Measurements from ENCODE around the gene PI4K2B. TPM values are rescaled to one million over a fixed set of nuclear protein-coding genes. Genes with fewer than 3 reads are reported as not detected.

Gene PI4K2B
- total and polyA plus RNA-seq, 2 of the 13 experiments (the other 11 are each of a cell fraction or from before 2014, with no cell fraction given): 6.9 to 25.8 TPM

- no peak overlapping the region for H2AFZ ChIP-seq (ENCODE audit: low read length)
- TF ChIP-seq XRCC5 (optimal IDR thresholded peaks at IDR 0.05; ENCODE audit: low read length): no peak
- TF ChIP-seq ZNF333 (CRISPR knock-in tag; IDR thresholded peaks at IDR 0.05; ENCODE audit: borderline replicate concordance): no peak
- peak; percentile 34; the same call in 1 of the 2 replicates for TF ChIP-seq HNF4A (CRISPR knock-in tag; IDR thresholded peaks at IDR 0.05)
- TF ChIP-seq ZNF644 (CRISPR knock-in tag; IDR thresholded peaks at IDR 0.05; ENCODE audit: low read depth): 0 out of 2 replicates have a peak, but pooled peaks have one; percentile 14
- no peak for TF ChIP-seq DDIT3 (CRISPR knock-in tag; IDR thresholded peaks at IDR 0.05)
- no peak for TF ChIP-seq ZNF761 (CRISPR knock-in tag; conservative IDR thresholded peaks at IDR 0.05)
- no peak for TF ChIP-seq ZBTB8A (CRISPR knock-in tag; IDR thresholded peaks at IDR 0.05; ENCODE audit: borderline replicate concordance, low read depth)
- no peak for TF ChIP-seq ZNF34 (CRISPR knock-in tag; IDR thresholded peaks at IDR 0.05; ENCODE audit: borderline replicate concordance)
- peak; percentile 18; the same call in 1 of the 2 replicates for TF ChIP-seq SALL1 (CRISPR knock-in tag; IDR thresholded peaks at IDR 0.05)
- TF ChIP-seq RARA (CRISPR knock-in tag; IDR thresholded peaks at IDR 0.05): no peak
- no peak for TF ChIP-seq HDAC2 (CRISPR knock-in tag; IDR thresholded peaks at IDR 0.05)
- TF ChIP-seq MXD3 (CRISPR knock-in tag; IDR thresholded peaks at IDR 0.05): no peak
- no peak for TF ChIP-seq HOXA9 (CRISPR knock-in tag; IDR thresholded peaks at IDR 0.05; ENCODE audit: borderline replicate concordance)
- peak; percentile 97 for TF ChIP-seq ZNF770 (CRISPR knock-in tag; IDR thresholded peaks at IDR 0.05)
- TF ChIP-seq MBD4 (IDR thresholded peaks at IDR 0.05; ENCODE audit: borderline replicate concordance, low read length): no peak
- TF ChIP-seq BCLAF1 (IDR thresholded peaks at IDR 0.05): no peak
- no peak for TF ChIP-seq HMGA1 (CRISPR knock-in tag; conservative IDR thresholded peaks at IDR 0.05)
- TF ChIP-seq ZMYM4 (CRISPR knock-in tag; IDR thresholded peaks at IDR 0.05): 0 out of 2 replicates have a peak, but pooled peaks have one; percentile 30
- TF ChIP-seq ZNF136 (CRISPR knock-in tag; IDR thresholded peaks at IDR 0.05; ENCODE audit: low read depth): no peak
- TF ChIP-seq CEBPG (CRISPR knock-in tag; IDR thresholded peaks at IDR 0.05): 0 out of 2 replicates have a peak, but pooled peaks have one; percentile 15
Measured at GRCh38 chr4:25252230-25253070, 18.6 kb downstream of the PI4K2B start.

More at GRCh38 chr4:25252230-25253070, 18.6 kb downstream of the PI4K2B start:
- Histone ChIP-seq H3K36me3 (replicated peaks in 1 of 2; ENCODE audit: control insufficient read depth in 1 of 2, insufficient read depth in 2 of 2, low read length in 2 of 2) (peaks cover 2 to 24% of the 10 kb centered on the region in 2 experiments; a peak in 4 of 5 replicates), H3K4me1 (ENCODE audit: insufficient read depth, low read length) (peaks cover 15% of the 10 kb centered on the region), H3K4me2 (ENCODE audit: low read depth, low read length) (no peak overlapping the region), H3K79me2 (ENCODE audit: insufficient read depth, low read length) (peaks cover 16% of the 10 kb centered on the region), H3K4me3 (replicated peaks in 1 of 3; ENCODE audit: insufficient read depth in 1 of 3, low read depth in 2 of 3, low read length in 3 of 3) (no peak overlapping the region), H3K27ac (ENCODE audit: extremely low read length, insufficient read depth, low read length) (no peak overlapping the region), H3K27me3 (ENCODE audit: control insufficient read depth in 1 of 2, insufficient read depth in 2 of 2, low read length in 2 of 2) (no peaks in the 10 kb centered on the region), H3K9me3 (ENCODE audit: low read length) (no peaks in the 10 kb centered on the region), H3K9ac (ENCODE audit: insufficient read depth, low read depth, low read length) (no peak overlapping the region), H4K20me1 (ENCODE audit: insufficient read depth, low read length) (no peaks in the 10 kb centered on the region)
- in situ Hi-C loops (cut with HindIII; ENCODE audit: extremely low pct_ligation_motif_present, low pct_unique_long_range_greater_than_20kb) (no loop called here), intact Hi-C loops (cut with micrococcal nuclease; ENCODE audit: unreplicated experiment) (no loop called here)
- peak; percentile 46 for FAIRE-seq
- no TSS peak for BruUV-seq (replicated peaks)
- POLR2A ChIA-PET: no interaction called here
- CTCF ChIA-PET (ENCODE audit: low intra/inter-chr PET ratio, low total read pairs): no interaction called here
- DNase-seq (ENCODE audit: low spot score): no peak
- peak; percentile 46 for ATAC-seq
- 60% methylated on average over 9 of the region's 9 CpGs for WGBS (ENCODE audit: low lambda C conversion rate)

Measured in HepG2 (cell line).